Measurements from ENCODE around the gene MEGF8. TPM values are rescaled to one million over a fixed set of nuclear protein-coding genes. Genes with fewer than 3 reads are reported as not detected.

The MEGF8 gene
- total and polyA plus RNA-seq, 9 of the 15 experiments (the other 6 are each of a cell fraction or from before 2014, with no cell fraction given) = 0.28 to 13.1 (median 3.0) TPM

GRCh38 chr19:42295831-42296525 lies 29.5 kb upstream of the MEGF8 start (continued):
- TF ChIP-seq CBFA2T2 (conservative IDR thresholded peaks at IDR 0.05) (no peak), OTX1 (CRISPR knock-in tag; IDR thresholded peaks at IDR 0.05) (no peak), E2F1 (CRISPR knock-in tag; IDR thresholded peaks at IDR 0.05) (no peak), PCBP1 (IDR thresholded peaks at IDR 0.05; ENCODE audit: low read depth, low read length, poor library complexity, severe bottlenecking) (no peak), CBX8 (IDR thresholded peaks at IDR 0.05; ENCODE audit: borderline replicate concordance, extremely low read depth, low read depth, low read length, poor library complexity, severe bottlenecking) (no peak), ZNF395 (CRISPR knock-in tag; IDR thresholded peaks at IDR 0.05) (no peak), CEBPB (tag; IDR thresholded peaks at IDR 0.05) (no peak), CUX1 (CRISPR knock-in tag; IDR thresholded peaks at IDR 0.05) (no peak), E2F8 (IDR thresholded peaks at IDR 0.05; ENCODE audit: low read depth, partially characterized antibody) (peak; percentile 58), ARHGAP35 (IDR thresholded peaks at IDR 0.05; ENCODE audit: partially characterized antibody) (no peak), NFE2 (IDR thresholded peaks at IDR 0.05; ENCODE audit: low read depth) (no peak), ELF4 (CRISPR knock-in tag; IDR thresholded peaks at IDR 0.05) (no peak), ETS2 (tag; IDR thresholded peaks at IDR 0.05; ENCODE audit: borderline replicate concordance, poor library complexity, severe bottlenecking) (no peak), NEUROD1 (IDR thresholded peaks at IDR 0.05; ENCODE audit: borderline replicate concordance, low read depth, low read length, partially characterized antibody) (peak; percentile 65), SIN3B (IDR thresholded peaks at IDR 0.05; ENCODE audit: low read depth) (no peak), ZNF212 (CRISPR knock-in tag; IDR thresholded peaks at IDR 0.05) (no peak)

All from K562 (cell line).